HepG2 (cell line): ENCODE data around the gene TEKTIP1. TPM values are rescaled to one million over a fixed set of nuclear protein-coding genes. Genes with fewer than 3 reads are reported as not detected.

Experiments
- ATF4 ChIP-seq, 2 experiments: fragments of 450-650 bp in 1 of 2; sonication (generic) in 1 of 2; formaldehyde crosslinking; IDR thresholded peaks; 2 replicates each; pipeline versions ENCODE4 v1.5.0 to v1.8.0; 2020 to 2022; ENCODE audit warnings: mild to moderate bottlenecking in 1 of 2, missing genetic modification reagents in 1 of 2
- BCLAF1 ChIP-seq: fragments of 450-650 bp; IDR thresholded peaks from 2 replicates; pipeline ENCODE4 v1.6.1; 2017; ENCODE audit warnings: mild to moderate bottlenecking
- DR1 ChIP-seq: sonication (generic); formaldehyde crosslinking; IDR thresholded peaks from 2 replicates; pipeline ENCODE4 v1.8.0; 2021; ENCODE audit warnings: mild to moderate bottlenecking, missing genetic modification reagents, inconsistent platforms
- ETS1 ChIP-seq: sonication (generic); formaldehyde crosslinking; IDR thresholded peaks from 2 replicates; pipeline ENCODE4 v1.4.0; 2020; ENCODE audit warnings: missing genetic modification reagents
- KLF13 ChIP-seq: sonication (generic); formaldehyde crosslinking; IDR thresholded peaks from 2 replicates; pipeline ENCODE4 v1.4.0; 2020; ENCODE audit warnings: mild to moderate bottlenecking, missing genetic modification reagents
- NR2F6 ChIP-seq, 2 experiments: IDR thresholded peaks; 2 replicates each; pipeline ENCODE4 v1.6.1; 2016; ENCODE audit warnings: antibody characterized with exemption in 1 of 2, mild to moderate bottlenecking in 1 of 2
- SIN3B ChIP-seq: fragments of 150-350 bp; IDR thresholded peaks from 2 replicates; pipeline ENCODE4 v1.6.1; 2014; ENCODE audit warnings: low read length
- TFDP2 ChIP-seq: sonication (generic); formaldehyde crosslinking; IDR thresholded peaks from 2 replicates; pipeline ENCODE4 v1.4.0; 2020; ENCODE audit warnings: missing genetic modification reagents
- U2AF2 ChIP-seq: fragments of 200-400 bp; formaldehyde crosslinking; IDR thresholded peaks from 2 replicates; pipeline ENCODE4 v1.6.1; 2017; ENCODE audit warnings: low read depth, mild to moderate bottlenecking, low read length
- ZBED4 ChIP-seq: sonication (generic); formaldehyde crosslinking; IDR thresholded peaks from 2 replicates; pipeline ENCODE4 v1.4.0; 2020; ENCODE audit warnings: missing genetic modification reagents, borderline replicate concordance
- ZBTB1 ChIP-seq: sonication (generic); formaldehyde crosslinking; IDR thresholded peaks from 2 replicates; pipeline ENCODE4 v1.4.0; 2020; ENCODE audit warnings: missing genetic modification reagents, borderline replicate concordance
- ZFYVE20 ChIP-seq: sonication (generic); formaldehyde crosslinking; IDR thresholded peaks from 2 replicates; pipeline ENCODE4 v1.8.0; 2023; ENCODE audit warnings: low read depth, mild to moderate bottlenecking, moderate library complexity, missing genetic modification reagents, borderline replicate concordance
- ZHX1 ChIP-seq: sonication (generic); formaldehyde crosslinking; IDR thresholded peaks from 2 replicates; pipeline ENCODE4 v1.8.1; 2022; ENCODE audit warnings: low read depth, mild to moderate bottlenecking, missing genetic modification reagents
- ZNF30 ChIP-seq: sonication (generic); formaldehyde crosslinking; IDR thresholded peaks from 2 replicates; pipeline ENCODE4 v1.5.0; 2020; ENCODE audit warnings: mild to moderate bottlenecking, missing genetic modification reagents
- polyA plus RNA-seq, 8 experiments: library from polyadenylated mRNA; depleted of rRNA in 3 of 8; stranded (reverse) in 7 of 8; unstranded in 1 of 8; fragments of >200 nt; fragmentation: Illumina TruSeq in 4 of 8; extraction: Trizol in 4 of 8; gene quantifications; 2 replicates each; pipeline versions ENCODE4 v1.2.1 to v1.2.3, GENCODE V29; 2011 to 2016; ENCODE audit warnings: low read depth in 4 of 8, missing spikeins in 1 of 8, mixed read lengths in 1 of 8; ENCODE audit not compliant: insufficient read depth in 1 of 8
- total RNA-seq, 5 experiments: library from RNA; depleted of rRNA; stranded (reverse); fragments of >200 nt; fragmentation: Illumina TruSeq; extraction: Trizol; gene quantifications; 2 replicates each; pipeline ENCODE4 v1.2.3, GENCODE V29; 2016; ENCODE audit warnings: low read depth in 1 of 5

TEKTIP1 gene
- total and polyA plus RNA-seq, 2 of the 13 experiments (the other 11 are each of a cell fraction or from before 2014, with no cell fraction given) = not detected

GRCh38 chr19:3505598-3506383, 33.2 kb upstream of the TEKTIP1 start, which contains the start of gene FZR1 (continued):
- TF ChIP-seq ZBED4 (CRISPR knock-in tag) (0 out of 2 replicates have a peak, but pooled peaks have one; percentile 38), SIN3B (no peak), TFDP2 (peak; percentile 81), ZFYVE20 (CRISPR knock-in tag) (no peak), DR1 (no peak; the same call in 1 of the 2 replicates), ZNF30 (CRISPR knock-in tag) (no peak), NR2F6 (IDR thresholded peaks at IDR 0.05) (no peak), NR2F6 (CRISPR knock-in tag; IDR thresholded peaks at IDR 0.05) (peak; percentile 29; the same call in 1 of the 2 replicates), ZBTB1 (CRISPR knock-in tag) (no peak), U2AF2 (peak; percentile 88; the same call in 1 of the 2 replicates), BCLAF1 (no peak), ZHX1 (CRISPR knock-in tag) (peak; percentile 91), KLF13 (0 out of 2 replicates have a peak, but pooled peaks have one; percentile 64), ATF4 (CRISPR knock-in tag; IDR thresholded peaks at IDR 0.05) (0 out of 4 replicates have a peak, but pooled peaks of 1 of the 2 experiments have one; percentile 21), ETS1 (CRISPR knock-in tag) (no peak)
